Colonic mucosa (tissue), 4 donors: ENCODE data around the gene PKM. TPM values are rescaled to one million over a fixed set of nuclear protein-coding genes. Genes with fewer than 3 reads are reported as not detected.

Experiments
- DNase-seq: peaks from one replicate; pipeline ENCODE4 v3.0.0-alpha.2; 2020
- H3K27ac ChIP-seq: fragments of 200-600 bp; one replicate; pipeline ENCODE4 v1.8.0; 2021
- H3K27me3 ChIP-seq: fragments of 200-600 bp; one replicate; pipeline ENCODE4 v1.8.0; 2021
- H3K36me3 ChIP-seq: fragments of 200-600 bp; one replicate; pipeline ENCODE4 v1.8.0; 2021
- H3K4me1 ChIP-seq: fragments of 200-600 bp; one replicate; pipeline ENCODE4 v1.8.0; 2021; ENCODE audit warnings: mild to moderate bottlenecking
- H3K4me3 ChIP-seq: fragments of 200-600 bp; one replicate; pipeline ENCODE4 v1.8.0; 2021
- H3K9ac ChIP-seq, 2 donors: one replicate each; pipeline ENCODE4 v1.7.0; 2013; ENCODE audit warnings: control low read depth in 2 of 2, low read depth in 2 of 2, low read length in 2 of 2
- H3K9me3 ChIP-seq: fragments of 200-600 bp; one replicate; pipeline ENCODE4 v1.8.0; 2021
- CTCF ChIP-seq: fragments of 200-600 bp; IDR thresholded peaks from one replicate; pipeline ENCODE4 v1.8.0; 2022; ENCODE audit warnings: antibody characterized with exemption, mild to moderate bottlenecking
- intact Hi-C: fragments of 100-400 bp; cut with DNase I; formaldehyde crosslinking; loops from one replicate; pipeline ENCODE4 v1.14.1; 2022
- total RNA-seq, 2 donors: library from RNA; stranded (reverse); fragmentation: NEBNext Ultra II Directional in 1 of 2; extraction: Animal tissue kit (Norgen Biotek cat#: 25700) in 1 of 2; gene quantifications; one replicate each; pipeline ENCODE4 v1.2.1, GENCODE V29; 2021
- donor health status: healthy.
- donor health status: DM: no; HTN: no; CAD: no.
- donor health status: DM: no; HTN: no; CAD: no.

PKM gene
- total RNA-seq, 2 donors from 2014 or later, result 769 to 946 TPM

- no peaks in the 10 kb centered on the region for H3K9me3 ChIP-seq
- no peaks in the 10 kb centered on the region for H3K4me1 ChIP-seq
- peak within 1 kb of the TSS; percentile 35 for H3K4me3 ChIP-seq
- no peak for TF ChIP-seq CTCF
- DNase-seq, result peak; percentile 47
- H3K27me3 ChIP-seq, result peaks cover 4% of the 10 kb centered on the region
- H3K36me3 ChIP-seq, result peaks cover 33% of the 10 kb centered on the region
- intact Hi-C loops, result loop anchor here (5.0 kb wide), 2 partner anchors 75 to 90 kb away; partner anchors contain the start of gene PARP6
- no peak within 1 kb of the TSS for H3K9ac ChIP-seq
- H3K27ac ChIP-seq, result no peak within 1 kb of the TSS
These were observed 33.3 kb downstream of the PKM start, which contains the start of gene GRAMD2A for GRCh38 chr15:72197460-72198355. Gene GRAMD2A, minus strand, starts transcription at chr15:72197787.

DNA sequence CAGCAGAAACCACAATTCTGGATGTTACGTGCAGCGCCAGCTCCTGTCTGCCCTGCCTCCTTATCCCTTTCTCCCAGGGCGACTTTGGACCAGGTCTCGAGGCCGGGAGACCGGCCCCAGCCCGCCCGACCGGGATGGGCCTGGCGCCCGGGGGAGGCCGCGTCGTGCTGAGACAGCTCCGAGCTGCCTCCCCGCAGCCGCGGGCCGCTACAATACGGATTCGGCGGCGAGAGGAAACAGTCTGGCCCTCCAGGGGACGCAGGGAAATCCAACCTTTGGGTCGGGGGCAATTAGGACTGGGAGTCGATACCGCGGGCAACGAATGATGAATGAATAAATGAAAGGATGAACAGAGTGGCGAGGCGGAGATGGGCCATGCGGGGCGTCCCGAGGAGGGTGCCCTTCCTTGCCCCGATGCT lies 33.9 kb downstream of the PKM start:
- no peak overlapping the region for H3K9ac ChIP-seq

GRCh38 chr15:72196409-72197040 lies 34.5 kb downstream of the PKM start:
- H3K4me3 ChIP-seq, result no peak overlapping the region

More for the DNA sequence above, 33.9 kb downstream of the PKM start:
- H3K4me1 ChIP-seq, result no peaks in the 10 kb centered on the region
- no peaks in the 10 kb centered on the region for H3K9me3 ChIP-seq
- no peak for TF ChIP-seq CTCF
- DNase-seq, result no peak
- peaks cover 4% of the 10 kb centered on the region for H3K27me3 ChIP-seq
- intact Hi-C loops, result loop anchor here (5.0 kb wide), 2 partner anchors 75 to 90 kb away; partner anchors contain the start of gene PARP6
- H3K4me3 ChIP-seq, result peak overlapping the region; percentile 35
- H3K27ac ChIP-seq, result no peak overlapping the region
- peaks cover 26% of the 10 kb centered on the region for H3K36me3 ChIP-seq

GRCh38 chr15:72195101-72195511 lies 35.9 kb downstream of the PKM start:
- Histone ChIP-seq H3K4me1 (no peaks in the 10 kb centered on the region), H3K36me3 (peaks cover 10% of the 10 kb centered on the region), H3K9me3 (no peaks in the 10 kb centered on the region), H3K27me3 (peaks cover 4% of the 10 kb centered on the region), H3K4me3 (no peak overlapping the region), H3K9ac (no peak overlapping the region), H3K27ac (no peak overlapping the region)
- no peak for DNase-seq
- no peak for TF ChIP-seq CTCF
- intact Hi-C loops, result loop anchor here (5.0 kb wide), 2 partner anchors 77 to 92 kb away; partner anchors contain the start of gene PARP6

More at GRCh38 chr15:72196409-72197040, 34.5 kb downstream of the PKM start:
- no peak overlapping the region for H3K27ac ChIP-seq
- H3K9ac ChIP-seq, result no peak overlapping the region
- intact Hi-C loops, result loop anchor here (5.0 kb wide), 2 partner anchors 76 to 91 kb away; partner anchors contain the start of gene PARP6
- no peak for DNase-seq
- peaks cover 21% of the 10 kb centered on the region for H3K36me3 ChIP-seq
- no peaks in the 10 kb centered on the region for H3K9me3 ChIP-seq
- peaks cover 4% of the 10 kb centered on the region for H3K27me3 ChIP-seq
- H3K4me1 ChIP-seq, result no peaks in the 10 kb centered on the region
- no peak for TF ChIP-seq CTCF

DNA sequence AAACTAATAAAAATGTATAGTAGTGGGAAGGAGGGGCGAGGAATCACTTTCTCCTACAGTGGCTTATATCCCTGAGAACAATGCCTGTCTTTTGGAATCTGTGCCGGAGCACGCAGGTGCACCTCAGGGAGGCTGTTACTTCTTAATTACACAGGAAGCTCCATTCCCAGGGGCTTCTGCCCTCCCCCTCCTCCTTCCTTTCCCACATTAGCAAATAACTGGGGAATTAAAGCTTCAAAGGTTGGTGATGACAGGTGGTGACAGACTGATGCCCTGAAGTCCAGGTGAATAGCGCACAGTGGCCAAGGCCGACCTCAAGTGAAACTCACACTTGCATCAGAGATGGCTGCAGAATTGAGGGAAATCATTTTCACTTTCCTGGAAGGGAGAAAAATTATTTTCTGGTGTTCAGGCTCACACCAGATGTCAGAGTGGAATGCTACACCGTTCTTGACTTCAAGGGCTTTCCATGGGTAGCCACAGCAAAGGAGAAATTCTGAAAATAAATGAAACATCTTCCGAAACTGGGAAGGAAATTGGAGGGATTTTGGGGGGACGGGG lies 37.1 kb downstream of the PKM start:
- peaks cover 4% of the 10 kb centered on the region for H3K36me3 ChIP-seq
- no peak overlapping the region for H3K9ac ChIP-seq
- TF ChIP-seq CTCF, result no peak
- H3K27me3 ChIP-seq, result peaks cover 4% of the 10 kb centered on the region
- no peaks in the 10 kb centered on the region for H3K9me3 ChIP-seq
- no peak overlapping the region for H3K4me3 ChIP-seq
- no peak for DNase-seq
- no peaks in the 10 kb centered on the region for H3K4me1 ChIP-seq
- intact Hi-C loops, result no loop called here
- H3K27ac ChIP-seq, result no peak overlapping the region
